HG03060 (cell line): ENCODE results near the gene GALNS.

Source experiments
- ATAC-seq: cut with Tn5 transposase; IDR thresholded peaks from one replicate; pipeline ENCODE4 v1.9.1; 2021; ENCODE audit warnings: low read depth, moderate number of reproducible peaks; ENCODE audit not compliant: unreplicated experiment

Gene GALNS

GRCh38 chr16:88877564-88878289 is 21.0 kb upstream of the GALNS start:
- no peak for ATAC-seq

GRCh38 chr16:88876942-88877526 is 20.3 kb upstream of the GALNS start:
- no peak for ATAC-seq

GRCh38 chr16:88875703-88876234 is 19.0 kb upstream of the GALNS start:
- no peak for ATAC-seq

GRCh38 chr16:88874938-88875599 is 18.3 kb upstream of the GALNS start:
- ATAC-seq: no peak

GRCh38 chr16:88872650-88873331 is 16.0 kb upstream of the GALNS start:
- ATAC-seq: no peak

- no peak for ATAC-seq
These were observed 15.1 kb upstream of the GALNS start for GRCh38 chr16:88871730-88872416.

GRCh38 chr16:88871349-88871702 is 14.6 kb upstream of the GALNS start:
- no peak for ATAC-seq

GRCh38 chr16:88870608-88871348 is 14.0 kb upstream of the GALNS start:
- no peak for ATAC-seq

GRCh38 chr16:88869673-88869980 is 12.9 kb upstream of the GALNS start:
- no peak for ATAC-seq

- no peak for ATAC-seq
These were observed 12.4 kb upstream of the GALNS start for GRCh38 chr16:88868974-88869672.

- no peak for ATAC-seq
These were observed 11.0 kb upstream of the GALNS start for GRCh38 chr16:88867581-88868246.

GRCh38 chr16:88866151-88866920 is 9.6 kb upstream of the GALNS start, which contains the start of gene PABPN1L:
Gene PABPN1L (minus strand): TSS chr16:88866660. CDS start chr16:88866606, 54 bp downstream.
- ATAC-seq: no peak

GRCh38 chr16:88865742-88866141 is 9.0 kb upstream of the GALNS start:
- no peak for ATAC-seq

GRCh38 chr16:88865310-88865709 is 8.6 kb upstream of the GALNS start:
- no peak for ATAC-seq

GRCh38 chr16:88864521-88864920 is 7.8 kb upstream of the GALNS start:
- ATAC-seq: no peak

- no peak for ATAC-seq
These were observed 7.4 kb upstream of the GALNS start for GRCh38 chr16:88864099-88864498.

GRCh38 chr16:88863426-88863825 is 6.7 kb upstream of the GALNS start:
- no peak for ATAC-seq

- no peak for ATAC-seq
These were observed 6.2 kb upstream of the GALNS start for GRCh38 chr16:88862968-88863367.
